Measurements from ENCODE around the gene MYH16. TPM values are rescaled to one million over a fixed set of nuclear protein-coding genes. Genes with fewer than 3 reads are reported as not detected.

The MYH16 gene
- total RNA-seq, 1 experiment from 2014 or later: not detected

- DNase-seq: no peak
- Histone ChIP-seq H3K4me3 (ENCODE audit: insufficient read depth, low read depth, low read length) (no peak overlapping the region), H3K36me3 (replicated peaks; ENCODE audit: control insufficient read depth, insufficient read depth, low read length) (no peaks in the 10 kb centered on the region), H3K27me3 (ENCODE audit: control insufficient read depth, insufficient read depth, low read length) (no peaks in the 10 kb centered on the region)
Observed at GRCh38 chr7:99249985-99250575, 22.6 kb upstream of the MYH16 start.

GRCh38 chr7:99252166-99252895, 20.3 kb upstream of the MYH16 start:
- H3K36me3 ChIP-seq (replicated peaks; ENCODE audit: control insufficient read depth, insufficient read depth, low read length): no peaks in the 10 kb centered on the region
- DNase-seq: peak; percentile 65
- no peak overlapping the region for H3K4me3 ChIP-seq (ENCODE audit: insufficient read depth, low read depth, low read length)
- no peaks in the 10 kb centered on the region for H3K27me3 ChIP-seq (ENCODE audit: control insufficient read depth, insufficient read depth, low read length)

DNA sequence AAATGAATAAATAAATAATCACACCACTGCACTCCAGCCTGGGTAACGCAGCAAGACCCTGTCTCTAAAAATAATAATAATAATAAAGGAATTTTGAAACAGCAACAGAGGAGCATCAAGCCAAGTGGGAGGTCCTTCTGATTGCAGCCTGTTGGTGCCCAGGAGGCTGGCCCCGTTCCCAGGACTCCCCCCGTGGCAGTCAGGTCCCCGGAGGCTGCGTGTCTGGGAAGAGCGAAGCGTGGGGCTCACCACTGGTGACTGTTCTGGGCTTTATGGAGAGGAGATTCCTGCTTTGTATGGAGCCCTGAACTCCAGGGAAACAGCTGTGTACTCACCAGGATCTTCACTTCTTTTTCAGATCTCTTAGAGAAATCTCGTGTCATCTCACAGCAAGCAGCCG, 19.3 kb upstream of the MYH16 start:
- no peak for DNase-seq
- H3K36me3 ChIP-seq (replicated peaks; ENCODE audit: control insufficient read depth, insufficient read depth, low read length): no peaks in the 10 kb centered on the region
- no peak overlapping the region for H3K4me3 ChIP-seq (ENCODE audit: insufficient read depth, low read depth, low read length)
- no peaks in the 10 kb centered on the region; the same call in 1 of the 2 replicates for H3K27me3 ChIP-seq (ENCODE audit: control insufficient read depth, insufficient read depth, low read length)

GRCh38 chr7:99254390-99254789, 18.2 kb upstream of the MYH16 start:
- Histone ChIP-seq H3K4me3 (ENCODE audit: insufficient read depth, low read depth, low read length) (no peak overlapping the region), H3K27me3 (ENCODE audit: control insufficient read depth, insufficient read depth, low read length) (no peaks in the 10 kb centered on the region; the same call in 1 of the 2 replicates), H3K36me3 (replicated peaks; ENCODE audit: control insufficient read depth, insufficient read depth, low read length) (no peaks in the 10 kb centered on the region)
- DNase-seq: no peak

- H3K36me3 ChIP-seq (replicated peaks; ENCODE audit: control insufficient read depth, insufficient read depth, low read length): no peaks in the 10 kb centered on the region
- no peaks in the 10 kb centered on the region; the same call in 1 of the 2 replicates for H3K27me3 ChIP-seq (ENCODE audit: control insufficient read depth, insufficient read depth, low read length)
- H3K4me3 ChIP-seq (ENCODE audit: insufficient read depth, low read depth, low read length): no peak overlapping the region
- DNase-seq: no peak
Observed at GRCh38 chr7:99255463-99255862, 17.2 kb upstream of the MYH16 start.

GRCh38 chr7:99257065-99257464, 15.6 kb upstream of the MYH16 start:
- Histone ChIP-seq H3K36me3 (replicated peaks; ENCODE audit: control insufficient read depth, insufficient read depth, low read length) (no peaks in the 10 kb centered on the region), H3K4me3 (ENCODE audit: insufficient read depth, low read depth, low read length) (no peak overlapping the region), H3K27me3 (ENCODE audit: control insufficient read depth, insufficient read depth, low read length) (no peaks in the 10 kb centered on the region; the same call in 1 of the 2 replicates)
- no peak for DNase-seq

GRCh38 chr7:99257675-99258074, 15.0 kb upstream of the MYH16 start:
- no peaks in the 10 kb centered on the region; the same call in 1 of the 2 replicates for H3K27me3 ChIP-seq (ENCODE audit: control insufficient read depth, insufficient read depth, low read length)
- no peak for DNase-seq
- no peaks in the 10 kb centered on the region for H3K36me3 ChIP-seq (replicated peaks; ENCODE audit: control insufficient read depth, insufficient read depth, low read length)
- H3K4me3 ChIP-seq (ENCODE audit: insufficient read depth, low read depth, low read length): no peak overlapping the region

GRCh38 chr7:99258501-99258900, 14.1 kb upstream of the MYH16 start:
- H3K4me3 ChIP-seq (ENCODE audit: insufficient read depth, low read depth, low read length): no peak overlapping the region
- H3K36me3 ChIP-seq (replicated peaks; ENCODE audit: control insufficient read depth, insufficient read depth, low read length): no peaks in the 10 kb centered on the region
- no peaks in the 10 kb centered on the region; the same call in 1 of the 2 replicates for H3K27me3 ChIP-seq (ENCODE audit: control insufficient read depth, insufficient read depth, low read length)
- DNase-seq: no peak

DNA sequence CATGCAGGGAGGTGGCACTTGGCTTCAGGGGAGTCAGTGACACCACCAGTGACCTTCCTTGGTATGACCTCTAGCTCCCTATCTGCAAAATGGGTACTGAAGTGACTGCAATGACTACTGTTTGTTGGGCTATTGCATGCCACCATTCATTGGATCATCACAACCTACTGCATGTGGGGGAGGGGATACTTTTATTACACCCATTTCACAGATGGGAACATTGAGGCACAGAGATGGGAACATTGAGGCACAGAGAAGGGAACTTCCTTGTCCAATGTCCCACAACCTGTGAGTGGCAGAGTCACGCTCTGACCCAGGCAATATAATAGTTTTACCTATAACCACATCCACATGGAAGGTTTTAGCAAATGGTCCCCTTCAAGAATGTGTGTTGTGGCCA, 12.2 kb upstream of the MYH16 start:
- Histone ChIP-seq H3K36me3 (replicated peaks; ENCODE audit: control insufficient read depth, insufficient read depth, low read length) (no peaks in the 10 kb centered on the region), H3K27me3 (ENCODE audit: control insufficient read depth, insufficient read depth, low read length) (no peaks in the 10 kb centered on the region; the same call in 1 of the 2 replicates), H3K4me3 (ENCODE audit: insufficient read depth, low read depth, low read length) (no peak overlapping the region)
- no peak for DNase-seq

GRCh38 chr7:99261646-99262045, 11.0 kb upstream of the MYH16 start:
- Histone ChIP-seq H3K27me3 (ENCODE audit: control insufficient read depth, insufficient read depth, low read length) (no peaks in the 10 kb centered on the region; the same call in 1 of the 2 replicates), H3K36me3 (replicated peaks; ENCODE audit: control insufficient read depth, insufficient read depth, low read length) (no peaks in the 10 kb centered on the region), H3K4me3 (ENCODE audit: insufficient read depth, low read depth, low read length) (no peak overlapping the region)
- DNase-seq: no peak

GRCh38 chr7:99265848-99266480, 6.7 kb upstream of the MYH16 start:
- no peaks in the 10 kb centered on the region for H3K27me3 ChIP-seq (ENCODE audit: control insufficient read depth, insufficient read depth, low read length)
- no peak for DNase-seq
- H3K4me3 ChIP-seq (ENCODE audit: insufficient read depth, low read depth, low read length): no peak overlapping the region
- no peaks in the 10 kb centered on the region for H3K36me3 ChIP-seq (replicated peaks; ENCODE audit: control insufficient read depth, insufficient read depth, low read length)

DNA sequence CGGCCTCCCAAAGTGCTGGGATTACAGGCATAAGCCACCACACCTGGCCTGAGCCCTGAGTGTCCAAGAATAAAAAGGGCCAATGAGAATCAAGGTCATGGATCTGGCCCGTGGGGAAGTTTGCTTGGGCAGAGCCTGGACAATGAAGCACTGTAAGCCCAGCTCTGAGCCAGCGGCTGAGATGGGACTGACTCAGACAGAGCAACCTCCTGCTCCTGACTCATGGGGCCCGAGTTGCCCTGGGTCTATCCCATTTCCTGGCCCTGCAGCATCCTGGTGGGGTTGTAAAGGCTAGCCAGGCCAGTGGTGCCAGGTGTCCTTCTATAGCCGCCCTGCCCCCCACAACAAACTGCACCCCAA, 5.2 kb upstream of the MYH16 start:
- no peak for DNase-seq
- Histone ChIP-seq H3K36me3 (replicated peaks; ENCODE audit: control insufficient read depth, insufficient read depth, low read length) (no peaks in the 10 kb centered on the region), H3K4me3 (ENCODE audit: insufficient read depth, low read depth, low read length) (no peak overlapping the region), H3K27me3 (ENCODE audit: control insufficient read depth, insufficient read depth, low read length) (no peaks in the 10 kb centered on the region)

DNA sequence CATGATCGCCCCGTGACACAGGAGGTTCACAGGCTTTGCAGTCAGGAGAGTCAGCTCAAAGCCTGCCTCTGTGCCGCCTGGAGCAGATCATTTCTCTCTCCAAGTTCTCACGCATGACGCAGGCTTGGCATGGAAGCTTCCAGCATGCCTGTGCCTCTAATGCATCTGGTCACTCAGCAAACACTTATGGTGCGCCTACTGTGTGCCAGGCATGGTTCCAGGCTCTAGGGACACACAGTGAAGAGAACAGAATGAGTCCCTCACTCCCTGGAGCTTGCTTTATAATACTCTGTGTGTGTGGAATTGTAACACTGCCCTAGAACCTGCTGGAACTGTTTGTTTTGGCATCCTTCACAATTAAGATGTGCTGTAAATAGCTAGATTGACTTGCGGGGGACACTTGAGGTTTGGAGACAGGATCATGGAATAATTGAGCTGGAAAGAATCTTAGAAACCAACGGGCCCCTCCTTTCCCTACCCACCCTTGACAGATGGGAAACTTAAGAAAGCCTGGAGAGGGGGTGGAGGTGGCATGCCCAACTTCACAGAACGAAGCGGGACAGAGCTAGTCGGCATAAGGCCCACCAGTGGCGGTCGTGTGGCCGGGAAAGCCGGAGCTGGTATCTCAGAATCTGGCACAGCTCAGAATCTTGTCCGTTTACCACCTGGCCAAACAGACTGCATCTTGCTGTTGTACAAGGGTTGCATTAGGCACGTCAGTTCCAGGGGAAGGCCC, 4.6 kb upstream of the MYH16 start:
- H3K4me3 ChIP-seq (ENCODE audit: insufficient read depth, low read depth, low read length): no peak overlapping the region
- no peaks in the 10 kb centered on the region for H3K27me3 ChIP-seq (ENCODE audit: control insufficient read depth, insufficient read depth, low read length)
- no peak for DNase-seq
- no peaks in the 10 kb centered on the region for H3K36me3 ChIP-seq (replicated peaks; ENCODE audit: control insufficient read depth, insufficient read depth, low read length)

- DNase-seq: no peak
- no peaks in the 10 kb centered on the region for H3K27me3 ChIP-seq (ENCODE audit: control insufficient read depth, insufficient read depth, low read length)
- H3K4me3 ChIP-seq (ENCODE audit: insufficient read depth, low read depth, low read length): no peak overlapping the region
- no peaks in the 10 kb centered on the region for H3K36me3 ChIP-seq (replicated peaks; ENCODE audit: control insufficient read depth, insufficient read depth, low read length)
Observed at GRCh38 chr7:99268577-99268908, 4.1 kb upstream of the MYH16 start.

- DNase-seq: peak; percentile 70
- Histone ChIP-seq H3K27me3 (ENCODE audit: control insufficient read depth, insufficient read depth, low read length) (no peaks in the 10 kb centered on the region), H3K4me3 (ENCODE audit: insufficient read depth, low read depth, low read length) (no peak overlapping the region), H3K36me3 (replicated peaks; ENCODE audit: control insufficient read depth, insufficient read depth, low read length) (no peaks in the 10 kb centered on the region)
Observed at GRCh38 chr7:99270702-99271101, 1.9 kb upstream of the MYH16 start.

Data from H7 (cell line).